Stimulated activated CD8-positive, alpha-beta memory T cell treated with anti-CD3 and anti-CD28 coated beads, Interleukin-7, amount 100 ng/mL, for 4 hours (primary cell): Measurements from ENCODE around the gene FAIM.
"Not testable (repeated sequence)": the region's sequence is repeated elsewhere in the genome, so short reads cannot be mapped to it uniquely, and the experiment has no call there.

ENCODE experiments used
- DNase-seq, 2 donors: peaks; one replicate each; pipeline ENCODE4 v3.0.0-alpha.2; 2020; ENCODE audit warnings: low read depth in 2 of 2

The FAIM gene

DNA sequence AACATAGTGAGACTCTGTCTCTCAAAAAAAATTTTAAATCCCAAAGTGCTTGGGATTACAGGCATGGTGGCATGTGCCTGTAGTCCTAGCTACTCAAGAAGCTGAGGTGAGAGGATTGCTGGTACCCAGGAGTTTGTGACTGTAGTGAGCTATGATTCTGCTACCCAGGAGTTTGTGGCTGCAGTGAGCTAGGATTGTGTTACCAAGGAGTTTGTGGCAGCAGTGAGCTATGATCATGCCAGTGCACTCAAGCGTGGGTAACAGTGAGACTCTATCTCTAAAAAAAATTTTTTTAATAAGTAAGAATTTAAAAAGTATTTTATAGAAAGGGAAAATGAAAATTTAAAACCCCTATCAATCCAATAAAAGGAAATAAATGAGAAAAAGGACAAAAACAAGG is 69.5 kb downstream of the FAIM start:
- no peak for DNase-seq

DNA sequence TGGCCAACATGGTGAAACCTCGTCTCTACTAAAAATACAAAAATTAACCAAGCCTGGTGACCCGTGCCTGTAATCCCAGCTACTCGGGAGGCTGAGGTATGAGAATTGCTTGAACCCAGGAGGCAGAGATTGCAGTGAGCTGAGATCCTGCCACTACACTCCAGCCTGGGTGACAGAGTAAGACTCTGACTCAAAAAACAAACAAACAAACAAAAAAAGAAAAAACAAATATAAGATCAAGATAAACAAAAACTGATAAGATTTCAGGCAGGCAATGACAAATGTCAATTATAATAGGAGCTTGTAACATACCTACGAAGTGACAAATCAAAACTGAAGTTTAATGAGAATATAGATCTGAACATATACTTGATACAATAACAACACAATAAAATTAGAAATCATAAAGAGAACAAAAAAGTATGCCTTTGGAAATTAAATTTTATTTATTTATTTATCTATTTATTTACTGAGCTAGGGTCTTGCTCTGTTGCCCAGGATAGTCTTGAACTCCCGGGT is 70.4 kb downstream of the FAIM start:
- DNase-seq: no peak

DNA sequence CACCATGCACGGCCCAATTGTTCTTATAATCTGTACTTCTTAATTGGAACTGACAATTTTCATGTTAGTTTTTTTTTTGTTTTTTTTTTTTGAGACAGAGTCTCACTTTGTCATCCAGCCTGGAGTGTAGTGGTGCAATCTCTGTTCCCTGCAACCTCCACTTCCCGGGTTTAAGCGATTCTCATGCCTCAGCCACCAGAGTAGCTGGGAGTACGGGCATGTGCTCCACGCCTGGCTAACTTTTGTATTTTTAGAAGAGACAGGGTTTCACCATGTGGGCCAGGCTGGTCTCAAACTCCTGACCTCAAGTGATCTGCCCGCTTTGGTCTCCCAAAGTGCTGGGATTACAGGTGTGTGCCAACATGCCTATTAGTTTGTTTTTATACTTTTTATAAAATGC is 72.4 kb downstream of the FAIM start:
- not testable (repeated sequence) for DNase-seq

DNA sequence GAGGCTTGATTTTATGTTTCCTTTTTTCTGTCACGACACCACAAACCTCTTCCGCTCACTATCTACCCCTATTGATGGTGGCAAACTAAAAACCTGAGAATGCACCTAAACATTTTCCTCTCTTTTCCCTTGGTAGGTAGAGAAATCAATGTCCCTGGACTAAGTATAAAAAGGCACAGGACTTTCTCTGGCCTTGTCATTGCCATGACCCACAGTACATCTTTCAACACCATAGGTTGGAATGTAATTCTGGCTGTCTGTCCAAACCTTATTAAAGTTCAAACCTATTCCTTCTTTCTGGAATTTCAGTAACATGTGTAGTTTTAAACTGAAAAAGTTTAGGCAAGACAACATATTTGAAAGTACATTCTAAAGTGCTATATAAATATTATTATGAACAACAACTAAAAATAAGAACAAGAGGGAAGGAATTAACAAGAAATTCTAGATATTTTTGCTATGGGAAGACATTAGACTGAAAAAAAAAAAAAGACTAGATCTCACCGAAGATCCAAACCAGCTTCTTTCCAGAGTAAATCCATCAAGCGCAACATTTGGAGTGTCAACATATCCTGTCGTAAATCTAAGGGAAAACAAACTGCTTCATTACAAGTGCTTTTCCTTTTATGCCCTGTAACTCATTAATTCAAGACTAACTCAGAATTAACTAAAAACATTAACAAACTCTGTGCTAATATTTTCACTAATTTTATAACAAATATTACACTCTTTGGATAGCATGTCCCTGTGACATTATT is 73.1 kb downstream of the FAIM start:
- DNase-seq: no peak

DNA sequence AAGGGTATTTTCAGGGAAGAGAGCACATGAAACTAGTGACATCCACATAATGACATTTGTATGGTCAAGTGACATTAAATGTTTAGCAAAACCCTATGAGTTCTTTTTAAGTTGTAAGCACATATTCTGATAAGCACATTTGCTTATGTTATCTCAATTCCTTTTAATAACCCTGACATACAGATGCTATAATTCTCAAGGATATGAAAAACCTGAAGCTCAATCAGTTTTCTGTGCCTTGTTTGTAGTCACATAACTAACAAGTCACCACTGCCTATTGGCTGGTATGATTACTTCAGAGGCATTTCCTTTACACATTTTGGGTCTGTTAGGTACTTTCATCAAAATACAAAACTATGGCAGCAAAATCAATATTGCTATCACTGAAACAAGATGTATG is 74.1 kb downstream of the FAIM start:
- no peak for DNase-seq
